H1 (cell line): ENCODE measurements around the gene CHMP6.

ENCODE experiments used
- BRCA1 ChIP-seq: IDR thresholded peaks from 2 replicates; pipeline ENCODE4 v1.6.1; 2012; ENCODE audit warnings: low read depth, low read length, improper control_type of control experiment
- CBX5 ChIP-seq: fragments of 300-800, 300-1000 bp; sonication (generic); IDR thresholded peaks from 2 replicates; pipeline ENCODE4 v1.7.1; 2016; ENCODE audit warnings: antibody characterized with exemption, low read length, low read depth
- CEBPB ChIP-seq: IDR thresholded peaks from 2 replicates; pipeline ENCODE4 v1.6.1; 2012; ENCODE audit warnings: low read depth, low read length
- JUND ChIP-seq: IDR thresholded peaks from 2 replicates; pipeline ENCODE4 v1.6.1; 2011; ENCODE audit warnings: mild to moderate bottlenecking, improper control_type of control experiment, low read length
- KDM1A ChIP-seq: fragments of 200-600, 300-600 bp; sonication (generic); IDR thresholded peaks from 2 replicates; pipeline ENCODE4 v1.7.1; 2016; ENCODE audit warnings: mild to moderate bottlenecking, low read length, borderline replicate concordance
- POLR2A ChIP-seq, 2 experiments: IDR thresholded peaks; 1 replicate in 1 of 2; 2 replicates in 1 of 2; pipeline ENCODE4 v1.6.1; 2011; ENCODE audit warnings: low read depth in 2 of 2, low read length in 2 of 2, mild to moderate bottlenecking in 2 of 2; ENCODE audit errors: control extremely low read depth in 1 of 2
- YY1 ChIP-seq: IDR thresholded peaks from 2 replicates; pipeline ENCODE4 v1.6.1; 2011; ENCODE audit warnings: low read depth, mild to moderate bottlenecking, low read length
- TF ChIP-seq, protein P1 (sequence below), 3 experiments: IDR thresholded peaks; 1 replicate in 2 of 3; 2 replicates in 1 of 3; pipeline versions ENCODE4 v1.5.1 to v1.6.1; 2011; ENCODE audit warnings: low read length in 3 of 3, mild to moderate bottlenecking in 3 of 3, inconsistent platforms in 2 of 3, low read depth in 1 of 3, moderate library complexity in 1 of 3; ENCODE audit not compliant: insufficient read depth in 1 of 3; ENCODE audit errors: control extremely low read depth in 1 of 3
- TF ChIP-seq, protein P2 (sequence below): IDR thresholded peaks from 2 replicates; pipeline ENCODE4 v1.6.1; 2012; ENCODE audit warnings: inconsistent platforms
- TF ChIP-seq, protein P3 (sequence below): IDR thresholded peaks from 2 replicates; pipeline ENCODE4 v1.6.1; 2012; ENCODE audit warnings: inconsistent platforms

DNA sequence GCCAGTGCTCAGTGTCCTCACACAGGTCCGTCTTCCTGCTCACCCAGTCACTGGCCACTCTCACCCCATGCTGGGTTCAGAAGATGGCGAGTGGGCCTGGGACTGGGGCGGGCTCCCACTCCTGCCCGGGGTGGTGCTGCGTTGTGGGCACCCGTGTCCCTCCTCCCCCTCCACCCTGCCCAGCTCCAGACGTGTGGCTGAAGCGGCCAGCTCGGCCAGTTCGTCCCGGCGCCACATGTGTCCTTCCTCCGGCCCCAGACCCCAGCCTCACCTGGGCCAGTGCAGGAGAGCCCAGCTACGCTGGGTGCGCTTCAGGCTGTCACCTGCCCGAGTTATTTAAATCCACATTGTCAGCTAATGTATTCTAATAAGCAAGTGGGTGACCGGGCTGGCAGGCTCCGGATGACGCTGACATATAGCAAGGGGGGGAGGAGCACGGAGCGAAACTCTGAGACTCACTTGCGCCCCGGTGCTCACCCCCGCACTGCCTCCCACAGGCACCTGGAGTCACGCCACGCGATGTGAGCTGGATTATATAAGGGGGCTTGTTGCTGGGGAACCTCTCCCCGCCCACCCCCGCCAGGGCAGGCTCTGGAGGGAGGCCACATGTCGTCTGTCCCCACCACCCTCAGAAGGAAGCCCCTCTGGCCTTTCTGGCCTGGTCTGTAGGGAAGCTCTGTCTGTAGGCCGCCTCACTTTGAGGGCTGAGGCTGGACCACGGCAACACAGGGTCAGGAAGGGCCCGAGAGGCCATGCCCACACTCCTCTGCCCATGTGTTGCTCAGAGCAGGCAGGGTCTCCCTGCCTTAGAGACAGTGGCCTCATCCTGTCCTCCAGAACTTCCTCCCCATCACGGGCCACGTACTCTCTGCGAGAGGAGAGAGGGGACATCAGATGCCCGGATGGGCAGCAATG is 36.2 kb downstream of the CHMP6 start:
- TF ChIP-seq POLR2A (IDR thresholded peaks at IDR 0.05; ENCODE audit: control extremely low read depth in 1 of 2, low read depth in 2 of 2, low read length in 2 of 2) = no peak
- TF ChIP-seq JUND = no peak
- TF ChIP-seq, protein P1, sequence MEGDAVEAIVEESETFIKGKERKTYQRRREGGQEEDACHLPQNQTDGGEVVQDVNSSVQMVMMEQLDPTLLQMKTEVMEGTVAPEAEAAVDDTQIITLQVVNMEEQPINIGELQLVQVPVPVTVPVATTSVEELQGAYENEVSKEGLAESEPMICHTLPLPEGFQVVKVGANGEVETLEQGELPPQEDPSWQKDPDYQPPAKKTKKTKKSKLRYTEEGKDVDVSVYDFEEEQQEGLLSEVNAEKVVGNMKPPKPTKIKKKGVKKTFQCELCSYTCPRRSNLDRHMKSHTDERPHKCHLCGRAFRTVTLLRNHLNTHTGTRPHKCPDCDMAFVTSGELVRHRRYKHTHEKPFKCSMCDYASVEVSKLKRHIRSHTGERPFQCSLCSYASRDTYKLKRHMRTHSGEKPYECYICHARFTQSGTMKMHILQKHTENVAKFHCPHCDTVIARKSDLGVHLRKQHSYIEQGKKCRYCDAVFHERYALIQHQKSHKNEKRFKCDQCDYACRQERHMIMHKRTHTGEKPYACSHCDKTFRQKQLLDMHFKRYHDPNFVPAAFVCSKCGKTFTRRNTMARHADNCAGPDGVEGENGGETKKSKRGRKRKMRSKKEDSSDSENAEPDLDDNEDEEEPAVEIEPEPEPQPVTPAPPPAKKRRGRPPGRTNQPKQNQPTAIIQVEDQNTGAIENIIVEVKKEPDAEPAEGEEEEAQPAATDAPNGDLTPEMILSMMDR (IDR thresholded peaks at IDR 0.05; ENCODE audit: control extremely low read depth in 1 of 3, insufficient read depth in 1 of 3, low read depth in 1 of 3, low read length in 3 of 3) = no peak
- TF ChIP-seq BRCA1 = no peak
- TF ChIP-seq CBX5 = no peak
- TF ChIP-seq, protein P2, sequence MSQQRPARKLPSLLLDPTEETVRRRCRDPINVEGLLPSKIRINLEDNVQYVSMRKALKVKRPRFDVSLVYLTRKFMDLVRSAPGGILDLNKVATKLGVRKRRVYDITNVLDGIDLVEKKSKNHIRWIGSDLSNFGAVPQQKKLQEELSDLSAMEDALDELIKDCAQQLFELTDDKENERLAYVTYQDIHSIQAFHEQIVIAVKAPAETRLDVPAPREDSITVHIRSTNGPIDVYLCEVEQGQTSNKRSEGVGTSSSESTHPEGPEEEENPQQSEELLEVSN = no peak
- TF ChIP-seq CEBPB = no peak
- TF ChIP-seq, protein P3, sequence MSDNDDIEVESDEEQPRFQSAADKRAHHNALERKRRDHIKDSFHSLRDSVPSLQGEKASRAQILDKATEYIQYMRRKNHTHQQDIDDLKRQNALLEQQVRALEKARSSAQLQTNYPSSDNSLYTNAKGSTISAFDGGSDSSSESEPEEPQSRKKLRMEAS = no peak
- no peak for TF ChIP-seq KDM1A
- no peak for TF ChIP-seq YY1
